OCI-LY7 (cell line): Measurements from ENCODE around the gene UBALD1. TPM values are rescaled to one million over a fixed set of nuclear protein-coding genes. Genes with fewer than 3 reads are reported as not detected.

ENCODE experiments used
- BruUV-seq: library from RNA; stranded (reverse); fragments of 400-500 nt; replicated peaks from 2 replicates; lab custom pipeline; 2021; lab: Mats Ljungman, UMichigan
- CTCF ChIA-PET: fragments of 300-600 bp; sonication (Branson Sonifier 250); formaldehyde crosslinking; loops from one replicate; lab custom pipeline; 2022; ENCODE audit warnings: antibody characterized with exemption; ENCODE audit not compliant: unreplicated experiment; lab: Charles Lee
- POLR2A ChIA-PET: fragments of 300-600 bp; sonication (Branson Sonifier 250); formaldehyde crosslinking; loops from one replicate; lab custom pipeline; 2022; ENCODE audit warnings: antibody characterized with exemption; lab: Charles Lee
- DNase-seq: peaks from one replicate; pipeline ENCODE4 v3.0.0-alpha.2; 2015; ENCODE audit warnings: low spot score
- H2AFZ ChIP-seq: fragments of 200-600 bp; sonication (generic), shearing (Covaris generic); 2 replicates; pipeline ENCODE4 v1.6.1; 2014; ENCODE audit warnings: mild to moderate bottlenecking, antibody characterized with exemption, low read length, moderate library complexity
- H3K27ac ChIP-seq: fragments of 200-600 bp; sonication (generic); 2 replicates; pipeline ENCODE4 v1.5.1; 2014; ENCODE audit warnings: mixed run types, low read depth, mild to moderate bottlenecking, moderate library complexity, low read length, inconsistent platforms; ENCODE audit not compliant: poor library complexity, severe bottlenecking
- H3K36me3 ChIP-seq: fragments of 200-600 bp; sonication (generic); 2 replicates; pipeline ENCODE4 v1.6.1; 2014; ENCODE audit warnings: mild to moderate bottlenecking, antibody characterized with exemption, low read length, moderate library complexity, mixed read lengths; ENCODE audit not compliant: insufficient read depth
- H3K4me1 ChIP-seq: fragments of 200-600 bp; sonication (generic); 2 replicates; pipeline ENCODE4 v1.5.1; 2014; ENCODE audit warnings: mild to moderate bottlenecking, low read length; ENCODE audit not compliant: insufficient read depth, poor library complexity, severe bottlenecking
- H3K4me2 ChIP-seq: fragments of 200-600 bp; sonication (generic); 2 replicates; pipeline ENCODE4 v1.6.1; 2014; ENCODE audit warnings: mild to moderate bottlenecking, low read length
- H3K4me3 ChIP-seq: fragments of 200-600 bp; sonication (generic); 2 replicates; pipeline ENCODE4 v1.5.1; 2014; ENCODE audit warnings: mild to moderate bottlenecking, low read depth, low read length; ENCODE audit not compliant: poor library complexity, severe bottlenecking
- H3K79me2 ChIP-seq: fragments of 200-600 bp; sonication (generic); 2 replicates; pipeline ENCODE4 v1.6.1; 2016; ENCODE audit warnings: low read depth, mild to moderate bottlenecking, low read length, moderate library complexity, mixed read lengths; ENCODE audit not compliant: insufficient read depth
- H3K9me2 ChIP-seq: fragments of 200-600 bp; sonication (generic); 2 replicates; pipeline ENCODE4 v1.6.1; 2016; ENCODE audit warnings: mild to moderate bottlenecking, low read length, mixed read lengths; ENCODE audit not compliant: insufficient read depth
- H3K9me3 ChIP-seq: fragments of 200-600 bp; sonication (generic); 2 replicates; pipeline ENCODE4 v1.6.1; 2014; ENCODE audit warnings: mild to moderate bottlenecking, mixed run types, low read length, mixed read lengths
- H4K20me1 ChIP-seq: fragments of 200-600 bp; sonication (generic); 2 replicates; pipeline ENCODE4 v1.6.1; 2014; ENCODE audit warnings: mild to moderate bottlenecking, antibody characterized with exemption, low read length, moderate library complexity, mixed read lengths; ENCODE audit not compliant: insufficient read depth
- EZH2phosphoT487 ChIP-seq: fragments of 200-600 bp; sonication (generic); IDR thresholded peaks from 2 replicates; pipeline ENCODE4 v1.6.1; 2018; ENCODE audit warnings: low read depth, borderline replicate concordance, mild to moderate bottlenecking, mixed run types, antibody characterized with exemption, low read length, moderate library complexity, mixed read lengths
- intact Hi-C: fragments of 100-400 bp; cut with micrococcal nuclease; formaldehyde crosslinking; loops from one replicate; pipeline ENCODE4 v1.10.0; 2022; ENCODE audit not compliant: unreplicated experiment
- total RNA-seq, 2 experiments: library from RNA; depleted of rRNA in 1 of 2; stranded (reverse); fragments of >200 nt in 1 of 2; shearing (Covaris generic) in 1 of 2; gene quantifications; 2 replicates each; pipeline ENCODE4 v1.2.3, GENCODE V29; 2014 to 2022
- TF ChIP-seq, protein P1 (sequence below): fragments of 200-600 bp; sonication (generic); conservative IDR thresholded peaks from 2 replicates; pipeline ENCODE4 v1.5.1; 2014; ENCODE audit warnings: mild to moderate bottlenecking, antibody characterized with exemption, low read length, moderate library complexity, mixed read lengths

UBALD1 gene
- total RNA-seq, 2 experiments from 2014 or later = 11.1 to 34.1 TPM

DNA sequence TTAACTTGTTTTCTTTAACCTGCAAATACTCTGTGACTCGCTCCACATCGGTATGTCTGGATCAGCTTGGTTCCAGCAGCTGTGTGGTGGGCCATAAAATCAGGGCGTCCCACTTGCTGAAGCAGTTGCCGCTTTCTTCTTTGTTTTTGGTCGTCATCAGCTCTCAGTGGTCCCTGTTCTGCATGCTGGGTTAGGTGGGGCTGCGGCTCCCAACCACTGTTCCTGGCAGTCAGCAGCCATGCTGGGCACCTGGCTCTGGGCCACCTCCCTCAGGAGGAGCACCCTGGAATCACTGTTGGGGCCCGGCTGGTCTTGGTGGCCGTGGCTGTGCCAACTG lies 32.9 kb upstream of the UBALD1 start:
- no peak for TF ChIP-seq EZH2phosphoT487
- BruUV-seq = no TSS peak
- H2AFZ ChIP-seq = no peak overlapping the region
- intact Hi-C loops = no loop called here
- peaks cover 10% of the 10 kb centered on the region for H3K36me3 ChIP-seq
- CTCF ChIA-PET = no interaction called here
- no peak overlapping the region for H3K27ac ChIP-seq
- H3K4me3 ChIP-seq = no peak overlapping the region
- no peaks in the 10 kb centered on the region for H3K4me1 ChIP-seq
- no peaks in the 10 kb centered on the region for H3K9me3 ChIP-seq
- H4K20me1 ChIP-seq = no peaks in the 10 kb centered on the region
- POLR2A ChIA-PET = no interaction called here
- no peaks in the 10 kb centered on the region for H3K9me2 ChIP-seq
- H3K4me2 ChIP-seq = no peak overlapping the region
- no peaks in the 10 kb centered on the region for H3K79me2 ChIP-seq
- no peak for DNase-seq

- no peak overlapping the region for H3K27ac ChIP-seq
- H3K9me2 ChIP-seq = no peaks in the 10 kb centered on the region
- TF ChIP-seq EZH2phosphoT487 = no peak
- H3K4me3 ChIP-seq = no peak overlapping the region
- H4K20me1 ChIP-seq = no peaks in the 10 kb centered on the region
- no peak overlapping the region for H2AFZ ChIP-seq
- BruUV-seq = no TSS peak
- H3K36me3 ChIP-seq = peaks cover 10% of the 10 kb centered on the region; the same call in 1 of the 2 replicates
- no peak overlapping the region for H3K4me2 ChIP-seq
- intact Hi-C loops = no loop called here
- no peaks in the 10 kb centered on the region for H3K79me2 ChIP-seq
- POLR2A ChIA-PET = no interaction called here
- CTCF ChIA-PET = no interaction called here
- H3K9me3 ChIP-seq = no peaks in the 10 kb centered on the region
- no peak for DNase-seq
- H3K4me1 ChIP-seq = no peaks in the 10 kb centered on the region
Observed at GRCh38 chr16:4646773-4647643, 32.3 kb upstream of the UBALD1 start.

DNA sequence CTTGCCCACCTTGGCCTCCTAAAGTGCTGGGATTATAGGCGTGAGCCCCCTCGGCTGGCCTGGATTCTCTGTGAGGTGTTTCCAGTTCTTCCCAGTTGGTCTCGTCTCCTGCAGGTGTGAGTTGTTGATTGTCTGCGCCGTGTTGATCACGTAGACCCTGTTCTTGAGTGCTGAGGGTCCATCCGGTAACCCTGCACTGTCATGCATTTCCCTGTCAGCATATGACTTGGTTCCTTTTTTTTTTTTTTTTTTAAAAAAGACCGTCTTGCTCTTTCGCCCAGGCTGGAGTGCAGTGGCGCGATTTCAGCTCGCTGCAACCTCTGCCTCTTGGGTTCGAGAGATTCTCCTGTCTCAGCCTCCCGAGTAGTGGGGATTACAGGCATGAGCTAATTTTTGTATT lies 27.2 kb upstream of the UBALD1 start:
- no peaks in the 10 kb centered on the region for H3K9me3 ChIP-seq
- no TSS peak for BruUV-seq
- no peaks in the 10 kb centered on the region for H3K4me1 ChIP-seq
- TF ChIP-seq EZH2phosphoT487 = no peak
- TF ChIP-seq, protein P1, sequence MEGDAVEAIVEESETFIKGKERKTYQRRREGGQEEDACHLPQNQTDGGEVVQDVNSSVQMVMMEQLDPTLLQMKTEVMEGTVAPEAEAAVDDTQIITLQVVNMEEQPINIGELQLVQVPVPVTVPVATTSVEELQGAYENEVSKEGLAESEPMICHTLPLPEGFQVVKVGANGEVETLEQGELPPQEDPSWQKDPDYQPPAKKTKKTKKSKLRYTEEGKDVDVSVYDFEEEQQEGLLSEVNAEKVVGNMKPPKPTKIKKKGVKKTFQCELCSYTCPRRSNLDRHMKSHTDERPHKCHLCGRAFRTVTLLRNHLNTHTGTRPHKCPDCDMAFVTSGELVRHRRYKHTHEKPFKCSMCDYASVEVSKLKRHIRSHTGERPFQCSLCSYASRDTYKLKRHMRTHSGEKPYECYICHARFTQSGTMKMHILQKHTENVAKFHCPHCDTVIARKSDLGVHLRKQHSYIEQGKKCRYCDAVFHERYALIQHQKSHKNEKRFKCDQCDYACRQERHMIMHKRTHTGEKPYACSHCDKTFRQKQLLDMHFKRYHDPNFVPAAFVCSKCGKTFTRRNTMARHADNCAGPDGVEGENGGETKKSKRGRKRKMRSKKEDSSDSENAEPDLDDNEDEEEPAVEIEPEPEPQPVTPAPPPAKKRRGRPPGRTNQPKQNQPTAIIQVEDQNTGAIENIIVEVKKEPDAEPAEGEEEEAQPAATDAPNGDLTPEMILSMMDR = no peak
- no peaks in the 10 kb centered on the region for H3K9me2 ChIP-seq
- H2AFZ ChIP-seq = no peak overlapping the region
- no peak overlapping the region for H3K4me3 ChIP-seq
- H3K27ac ChIP-seq = no peak overlapping the region
- ChIA-PET CTCF (no interaction called here), POLR2A (interaction anchor here (0.6 kb wide), 2 partner anchors 53 to 171 kb away, joined by 3 to 5 read pairs; no protein-coding TSS in a partner anchor)
- no peak overlapping the region for H3K4me2 ChIP-seq
- DNase-seq = no peak
- no peaks in the 10 kb centered on the region; the same call in 1 of the 2 replicates for H4K20me1 ChIP-seq
- H3K79me2 ChIP-seq = no peaks in the 10 kb centered on the region
- intact Hi-C loops = no loop called here
- peaks cover 5% of the 10 kb centered on the region; the same call in 1 of the 2 replicates for H3K36me3 ChIP-seq
